Measurements from ENCODE around the gene CCDC187. TPM values are rescaled to one million over a fixed set of nuclear protein-coding genes. Genes with fewer than 3 reads are reported as not detected.

Gene CCDC187
- total RNA-seq, 2 donors from 2014 or later = 0.04 to 0.09 TPM

DNA sequence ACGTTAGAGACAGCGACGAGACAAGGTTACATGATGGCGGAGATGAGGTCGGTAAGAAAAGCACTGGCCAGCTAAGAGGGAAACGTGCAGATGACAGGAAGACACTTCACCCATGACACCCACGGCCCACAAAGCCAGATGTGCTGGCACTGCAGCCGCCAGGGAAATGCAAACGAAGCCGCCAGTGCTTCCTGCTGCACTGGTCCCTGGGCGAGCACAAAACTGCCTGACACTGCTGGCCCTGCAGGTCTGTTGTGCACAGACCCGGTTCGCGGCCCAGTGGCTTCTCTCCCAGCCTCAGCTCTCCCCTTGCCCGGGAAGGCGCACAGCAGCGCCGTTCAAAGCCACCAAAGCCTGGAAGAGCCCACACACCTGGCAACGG lies 78.5 kb downstream of the CCDC187 start:
- H3K27me3 Mint-ChIP-seq (ENCODE audit: insufficient read depth) = no peaks in the 10 kb centered on the region
- no peak for DNase-seq
- Histone ChIP-seq H3K36me3 (ENCODE audit: control insufficient read depth, insufficient read depth, low read length) (peaks cover 24% of the 10 kb centered on the region), H3K9me3 (ENCODE audit: control insufficient read depth, low read length) (no peaks in the 10 kb centered on the region), H3K9ac (ENCODE audit: extremely low read depth, low read length, poor library complexity, severe bottlenecking) (no peak overlapping the region), H3K27me3 (ENCODE audit: control insufficient read depth, insufficient read depth, low read length, poor library complexity, severe bottlenecking) (no peaks in the 10 kb centered on the region), H3K4me3 (ENCODE audit: low read length) (no peak overlapping the region), H3K4me1 (ENCODE audit: control insufficient read depth, insufficient read depth, low read length) (no peaks in the 10 kb centered on the region), H3K27ac (ENCODE audit: low read depth, low read length) (no peak overlapping the region)
- TF ChIP-seq, protein P1, sequence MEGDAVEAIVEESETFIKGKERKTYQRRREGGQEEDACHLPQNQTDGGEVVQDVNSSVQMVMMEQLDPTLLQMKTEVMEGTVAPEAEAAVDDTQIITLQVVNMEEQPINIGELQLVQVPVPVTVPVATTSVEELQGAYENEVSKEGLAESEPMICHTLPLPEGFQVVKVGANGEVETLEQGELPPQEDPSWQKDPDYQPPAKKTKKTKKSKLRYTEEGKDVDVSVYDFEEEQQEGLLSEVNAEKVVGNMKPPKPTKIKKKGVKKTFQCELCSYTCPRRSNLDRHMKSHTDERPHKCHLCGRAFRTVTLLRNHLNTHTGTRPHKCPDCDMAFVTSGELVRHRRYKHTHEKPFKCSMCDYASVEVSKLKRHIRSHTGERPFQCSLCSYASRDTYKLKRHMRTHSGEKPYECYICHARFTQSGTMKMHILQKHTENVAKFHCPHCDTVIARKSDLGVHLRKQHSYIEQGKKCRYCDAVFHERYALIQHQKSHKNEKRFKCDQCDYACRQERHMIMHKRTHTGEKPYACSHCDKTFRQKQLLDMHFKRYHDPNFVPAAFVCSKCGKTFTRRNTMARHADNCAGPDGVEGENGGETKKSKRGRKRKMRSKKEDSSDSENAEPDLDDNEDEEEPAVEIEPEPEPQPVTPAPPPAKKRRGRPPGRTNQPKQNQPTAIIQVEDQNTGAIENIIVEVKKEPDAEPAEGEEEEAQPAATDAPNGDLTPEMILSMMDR (conservative IDR thresholded peaks at IDR 0.05) = no peak
- H3K4me1 Mint-ChIP-seq = no peaks in the 10 kb centered on the region
- peaks cover 19% of the 10 kb centered on the region for H3K36me3 Mint-ChIP-seq (ENCODE audit: low read depth)
- 90 to 95% methylated on average over 17 to 19 of the region's 19 CpGs for WGBS, 2 experiments (ENCODE audit: insufficient coverage in 1 of 2, insufficient read length in 1 of 2)
- peak overlapping the region; percentile 66 for H3K27ac Mint-ChIP-seq
- no peaks in the 10 kb centered on the region for H3K9me3 Mint-ChIP-seq
- no peak overlapping the region for H3K4me3 Mint-ChIP-seq

DNA sequence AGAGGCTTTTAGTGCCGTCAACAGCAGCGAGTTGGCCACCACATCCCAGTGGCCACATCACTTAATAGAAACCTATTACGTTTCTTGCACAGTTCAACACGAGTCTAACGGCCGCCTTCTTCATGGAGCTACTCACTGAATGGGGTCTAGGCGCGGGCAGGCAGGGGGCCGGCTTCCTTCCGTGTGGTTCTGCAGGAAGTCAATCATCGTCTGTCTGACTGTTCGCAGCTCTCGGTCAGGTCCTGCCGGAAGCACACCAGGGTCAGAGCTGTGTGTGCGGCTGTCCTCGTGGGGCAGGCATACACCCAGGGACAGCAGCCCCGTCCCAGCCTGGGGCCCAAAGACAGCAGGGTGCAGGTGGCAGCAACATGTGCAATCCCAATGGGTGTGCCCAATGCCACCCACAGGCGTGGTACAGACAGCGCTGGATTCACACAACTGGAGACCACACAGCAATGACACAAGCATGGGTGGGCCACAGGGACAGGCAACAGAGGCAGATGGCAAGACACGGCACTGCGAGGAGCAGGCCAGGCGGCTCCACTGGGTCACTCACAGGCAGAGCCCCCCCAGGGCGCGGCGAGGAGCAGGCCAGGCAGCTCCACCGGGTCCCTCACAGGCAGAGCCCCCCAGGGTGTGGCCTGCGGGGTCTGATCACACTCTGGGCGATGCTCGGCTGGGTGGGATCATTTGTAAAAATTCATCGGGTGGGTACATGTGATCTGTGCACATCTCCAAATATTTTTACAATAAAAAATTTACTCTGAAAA lies 79.8 kb downstream of the CCDC187 start:
- no peak overlapping the region for H3K9ac ChIP-seq (ENCODE audit: extremely low read depth, low read length, poor library complexity, severe bottlenecking)
- H3K27ac Mint-ChIP-seq = no peak overlapping the region
- H3K4me3 Mint-ChIP-seq = no peak overlapping the region
- TF ChIP-seq, protein P1 (conservative IDR thresholded peaks at IDR 0.05) = no peak
- H3K4me1 Mint-ChIP-seq = no peaks in the 10 kb centered on the region
- DNase-seq = no peak
- no peaks in the 10 kb centered on the region for H3K9me3 Mint-ChIP-seq
- H3K27me3 ChIP-seq (ENCODE audit: control insufficient read depth, insufficient read depth, low read length, poor library complexity, severe bottlenecking) = no peaks in the 10 kb centered on the region
- H3K4me1 ChIP-seq (ENCODE audit: control insufficient read depth, insufficient read depth, low read length) = no peaks in the 10 kb centered on the region
- H3K27ac ChIP-seq (ENCODE audit: low read depth, low read length) = no peak overlapping the region
- no peaks in the 10 kb centered on the region for H3K9me3 ChIP-seq (ENCODE audit: control insufficient read depth, low read length)
- H3K36me3 Mint-ChIP-seq (ENCODE audit: low read depth) = peaks cover 19% of the 10 kb centered on the region
- WGBS, 2 experiments (ENCODE audit: insufficient coverage in 1 of 2, insufficient read length in 1 of 2) = 95 to 96% methylated on average over 21 to 30 of the region's 30 CpGs
- no peaks in the 10 kb centered on the region for H3K27me3 Mint-ChIP-seq (ENCODE audit: insufficient read depth)
- peaks cover 24% of the 10 kb centered on the region for H3K36me3 ChIP-seq (ENCODE audit: control insufficient read depth, insufficient read depth, low read length)
- no peak overlapping the region for H3K4me3 ChIP-seq (ENCODE audit: low read length)

DNA sequence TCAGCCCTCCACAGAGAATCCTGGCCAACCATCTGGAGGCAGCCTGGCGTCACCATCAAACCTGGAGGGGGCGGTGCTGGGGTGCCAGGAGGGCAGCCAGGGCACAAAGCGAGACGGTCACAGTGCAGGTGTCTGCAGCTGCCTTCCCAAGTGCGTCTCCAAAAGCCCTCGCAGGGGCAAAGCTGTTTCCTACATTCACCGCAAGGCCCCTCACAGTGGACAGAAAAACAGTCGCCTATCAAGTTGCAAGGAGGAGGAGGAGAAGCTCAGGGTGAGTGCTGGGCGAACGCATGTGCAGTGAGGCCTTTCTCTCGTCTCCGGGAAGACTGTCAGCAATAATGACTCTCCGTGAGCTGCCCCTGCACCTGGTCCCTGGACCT lies 81.0 kb downstream of the CCDC187 start:
- no peaks in the 10 kb centered on the region for H3K4me1 ChIP-seq (ENCODE audit: control insufficient read depth, insufficient read depth, low read length)
- H3K4me1 Mint-ChIP-seq = no peaks in the 10 kb centered on the region
- WGBS, 2 experiments (ENCODE audit: insufficient coverage in 1 of 2, insufficient read length in 1 of 2) = 93 to 94% methylated on average over 10 to 13 of the region's 13 CpGs
- no peak overlapping the region for H3K27ac ChIP-seq (ENCODE audit: low read depth, low read length)
- no peak overlapping the region for H3K4me3 Mint-ChIP-seq
- H3K27me3 ChIP-seq (ENCODE audit: control insufficient read depth, insufficient read depth, low read length, poor library complexity, severe bottlenecking) = no peaks in the 10 kb centered on the region
- H3K4me3 ChIP-seq (ENCODE audit: low read length) = no peak overlapping the region
- no peak overlapping the region for H3K27ac Mint-ChIP-seq
- peaks cover 24% of the 10 kb centered on the region for H3K36me3 ChIP-seq (ENCODE audit: control insufficient read depth, insufficient read depth, low read length)
- TF ChIP-seq, protein P1 (conservative IDR thresholded peaks at IDR 0.05) = no peak
- H3K36me3 Mint-ChIP-seq (ENCODE audit: low read depth) = peaks cover 19% of the 10 kb centered on the region
- no peaks in the 10 kb centered on the region for H3K27me3 Mint-ChIP-seq (ENCODE audit: insufficient read depth)
- no peak overlapping the region for H3K9ac ChIP-seq (ENCODE audit: extremely low read depth, low read length, poor library complexity, severe bottlenecking)
- H3K9me3 ChIP-seq (ENCODE audit: control insufficient read depth, low read length) = no peaks in the 10 kb centered on the region
- DNase-seq = no peak
- no peaks in the 10 kb centered on the region for H3K9me3 Mint-ChIP-seq

Data from endodermal cell (in vitro differentiated cells).